HEK293 (cell line): ENCODE data around the gene SLC35F6.

Experiments used
- CTCF ChIA-PET: fragments of 350-600 bp; formaldehyde crosslinking; extraction: SDS; loops from one replicate; lab custom pipeline; 2021; ENCODE audit warnings: antibody characterized with exemption; lab: Yijun Ruan, JAX
- POLR2A ChIA-PET: fragments of 300-600 bp; formaldehyde crosslinking; extraction: SDS; loops from one replicate; lab custom pipeline; 2020; ENCODE audit warnings: antibody characterized with exemption, inconsistent platforms; lab: Yijun Ruan, JAX
- H3K27ac ChIP-seq: fragments of 200-500 bp; sonication (Bioruptor generic); 2 replicates; pipeline ENCODE4 v1.5.1; 2014; ENCODE audit warnings: low read depth, low read length, control low read depth, inconsistent platforms; ENCODE audit errors: extremely low read depth
- H3K36me3 ChIP-seq, 2 experiments: fragments of 200-500 bp in 1 of 2; sonication (Bioruptor generic) in 1 of 2; 1 replicate in 1 of 2; 2 replicates in 1 of 2; pipeline ENCODE4 v1.5.1; 2014 to 2017; ENCODE audit warnings: inconsistent platforms in 2 of 2, low read length in 2 of 2; ENCODE audit not compliant: control insufficient read depth in 2 of 2, insufficient read depth in 1 of 2
- H3K4me1 ChIP-seq: fragments of 200-500 bp; sonication (Bioruptor generic); 2 replicates; pipeline ENCODE4 v1.5.1; 2014; ENCODE audit warnings: mild to moderate bottlenecking, low read length, inconsistent platforms; ENCODE audit not compliant: control insufficient read depth, insufficient read depth
- H3K4me3 ChIP-seq: 2 replicates; pipeline ENCODE4 v1.5.1; 2011; ENCODE audit warnings: low read depth, mild to moderate bottlenecking, control low read depth, low read length, moderate library complexity
- H3K9me3 ChIP-seq: fragments of 200-500 bp; sonication (Bioruptor generic); 2 replicates; pipeline ENCODE4 v1.5.1; 2014; ENCODE audit warnings: low read depth, low read length, inconsistent platforms; ENCODE audit not compliant: control insufficient read depth, insufficient read depth
- EGR2 ChIP-seq: fragments of 450-650 bp; formaldehyde crosslinking; IDR thresholded peaks from 2 replicates; pipeline ENCODE4 v1.5.1; 2016; ENCODE audit warnings: low read depth, missing biosample characterization, missing genetic modification characterization
- GLIS1 ChIP-seq: fragments of 450-650 bp; formaldehyde crosslinking; IDR thresholded peaks from 2 replicates; pipeline ENCODE4 v1.5.1; 2016; ENCODE audit warnings: missing biosample characterization, missing genetic modification characterization
- GLIS2 ChIP-seq: fragments of 450-650 bp; formaldehyde crosslinking; IDR thresholded peaks from 2 replicates; pipeline ENCODE4 v1.5.1; 2016; ENCODE audit warnings: missing biosample characterization, missing genetic modification characterization
- HOXA7 ChIP-seq: sonication (generic); formaldehyde crosslinking; IDR thresholded peaks from 2 replicates; pipeline ENCODE4 v1.8.1; 2022; ENCODE audit warnings: missing genetic modification reagents, borderline replicate concordance
- KLF16 ChIP-seq: fragments of 450-650 bp; formaldehyde crosslinking; IDR thresholded peaks from 2 replicates; pipeline ENCODE4 v1.5.1; 2017; ENCODE audit warnings: missing biosample characterization, missing genetic modification characterization
- PRDM1 ChIP-seq: fragments of 450-650 bp; formaldehyde crosslinking; IDR thresholded peaks from 2 replicates; pipeline ENCODE4; 2016; ENCODE audit warnings: missing biosample characterization, missing genetic modification characterization
- SP2 ChIP-seq: fragments of 450-650 bp; formaldehyde crosslinking; IDR thresholded peaks from 2 replicates; pipeline ENCODE4 v1.5.1; 2016; ENCODE audit warnings: missing biosample characterization, missing genetic modification characterization
- SP7 ChIP-seq: fragments of 450-650 bp; formaldehyde crosslinking; IDR thresholded peaks from 2 replicates; pipeline ENCODE4 v1.5.1; 2016; ENCODE audit warnings: missing biosample characterization, missing genetic modification characterization
- WT1 ChIP-seq: fragments of 450-650 bp; formaldehyde crosslinking; IDR thresholded peaks from 2 replicates; pipeline ENCODE4 v1.5.1; 2016; ENCODE audit warnings: missing biosample characterization, missing genetic modification characterization
- ZBTB1 ChIP-seq: fragments of 450-650 bp; formaldehyde crosslinking; IDR thresholded peaks from 2 replicates; pipeline ENCODE4 v1.5.1; 2016; ENCODE audit warnings: missing biosample characterization, missing genetic modification characterization
- ZFHX2 ChIP-seq: fragments of 450-650 bp; formaldehyde crosslinking; conservative IDR thresholded peaks from 2 replicates; pipeline ENCODE4 v1.5.1; 2016; ENCODE audit warnings: missing biosample characterization, missing genetic modification characterization
- ZIC2 ChIP-seq: fragments of 450-650 bp; formaldehyde crosslinking; IDR thresholded peaks from 2 replicates; pipeline ENCODE4 v1.5.1; 2016; ENCODE audit warnings: missing biosample characterization, missing genetic modification characterization
- ZNF121 ChIP-seq: fragments of 450-650 bp; formaldehyde crosslinking; IDR thresholded peaks from 2 replicates; pipeline ENCODE4 v1.5.1; 2016; ENCODE audit warnings: missing biosample characterization, missing genetic modification characterization
- ZNF132 ChIP-seq: fragments of 450-650 bp; formaldehyde crosslinking; IDR thresholded peaks from 2 replicates; pipeline ENCODE4 v1.5.1; 2017; ENCODE audit warnings: missing biosample characterization, missing genetic modification characterization, borderline replicate concordance
- ZNF175 ChIP-seq: fragments of 450-650 bp; formaldehyde crosslinking; IDR thresholded peaks from 2 replicates; pipeline ENCODE4 v1.5.1; 2016; ENCODE audit warnings: missing biosample characterization, missing genetic modification characterization
- ZNF184 ChIP-seq: fragments of 450-650 bp; IDR thresholded peaks from 2 replicates; pipeline ENCODE4 v1.5.1; 2018; ENCODE audit warnings: missing biosample characterization, mild to moderate bottlenecking, missing genetic modification characterization
- ZNF2 ChIP-seq: fragments of 450-650 bp; formaldehyde crosslinking; IDR thresholded peaks from 2 replicates; pipeline ENCODE4 v1.5.1; 2016; ENCODE audit warnings: missing biosample characterization, missing genetic modification characterization
- ZNF335 ChIP-seq: fragments of 450-650 bp; formaldehyde crosslinking; conservative IDR thresholded peaks from 2 replicates; pipeline ENCODE4 v1.5.1; 2016; ENCODE audit warnings: missing biosample characterization, missing genetic modification characterization
- ZNF341 ChIP-seq: fragments of 450-650 bp; formaldehyde crosslinking; IDR thresholded peaks from 2 replicates; pipeline ENCODE4; 2016; ENCODE audit warnings: low read depth, missing biosample characterization, missing genetic modification characterization
- ZNF544 ChIP-seq: fragments of 450-650 bp; formaldehyde crosslinking; IDR thresholded peaks from 2 replicates; pipeline ENCODE4 v1.5.0; 2017; ENCODE audit warnings: missing biosample characterization, missing genetic modification characterization
- ZNF549 ChIP-seq: fragments of 450-650 bp; IDR thresholded peaks from 2 replicates; pipeline ENCODE4 v1.5.1; 2018; ENCODE audit warnings: missing biosample characterization, missing genetic modification characterization, mild to moderate bottlenecking, inconsistent platforms, moderate library complexity
- ZNF585B ChIP-seq: fragments of 450-650 bp; formaldehyde crosslinking; IDR thresholded peaks from 2 replicates; pipeline ENCODE4 v1.5.1; 2016; ENCODE audit warnings: missing biosample characterization, missing genetic modification characterization
- ZNF623 ChIP-seq: fragments of 450-650 bp; formaldehyde crosslinking; IDR thresholded peaks from 2 replicates; pipeline ENCODE4 v1.5.1; 2016; ENCODE audit warnings: missing biosample characterization, missing genetic modification characterization
- ZNF626 ChIP-seq: fragments of 450-650 bp; sonication (Bioruptor Pico); formaldehyde crosslinking; IDR thresholded peaks from 2 replicates; pipeline ENCODE4 v1.5.1; 2018; ENCODE audit warnings: missing biosample characterization, missing genetic modification characterization, inconsistent platforms
- ZNF768 ChIP-seq: fragments of 450-650 bp; formaldehyde crosslinking; IDR thresholded peaks from 2 replicates; pipeline ENCODE4 v1.5.1; 2018; ENCODE audit warnings: missing biosample characterization, mild to moderate bottlenecking, missing genetic modification characterization
- ZNF776 ChIP-seq: fragments of 450-650 bp; formaldehyde crosslinking; IDR thresholded peaks from 2 replicates; pipeline ENCODE4 v1.5.0; 2017; ENCODE audit warnings: missing biosample characterization, missing genetic modification characterization, borderline replicate concordance
- ZNF777 ChIP-seq: fragments of 450-650 bp; formaldehyde crosslinking; IDR thresholded peaks from 2 replicates; pipeline ENCODE4 v1.5.1; 2017; ENCODE audit warnings: missing biosample characterization, missing genetic modification characterization, borderline replicate concordance
- ZXDB ChIP-seq: fragments of 450-650 bp; formaldehyde crosslinking; IDR thresholded peaks from 2 replicates; pipeline ENCODE4 v1.5.1; 2016; ENCODE audit warnings: missing biosample characterization, missing genetic modification characterization
- TF ChIP-seq, protein P1 (sequence below): fragments of 450-650 bp; formaldehyde crosslinking; IDR thresholded peaks from 2 replicates; pipeline ENCODE4 v1.5.1; 2017; ENCODE audit warnings: missing biosample characterization, mild to moderate bottlenecking, missing genetic modification characterization, moderate library complexity

The SLC35F6 gene

DNA sequence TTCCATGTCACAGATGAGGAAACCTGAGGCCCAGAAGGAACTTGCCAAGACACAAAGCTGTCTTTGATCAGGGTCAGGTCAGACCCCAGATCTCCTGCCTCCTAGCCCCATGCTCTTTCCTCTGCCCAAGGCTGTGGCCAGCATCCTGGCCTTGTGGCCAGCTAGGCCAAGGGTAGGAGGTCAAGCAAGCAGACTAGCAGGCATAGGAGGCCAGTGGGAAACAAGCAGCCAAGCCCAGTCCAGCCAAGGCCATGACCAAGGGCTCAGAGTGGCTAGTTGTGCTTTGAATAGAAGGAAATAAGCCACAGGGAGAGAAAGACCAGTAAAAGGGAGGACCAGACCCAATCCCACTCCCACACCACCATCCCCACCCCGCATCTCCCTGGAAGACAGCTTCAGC, 41.2 kb upstream of the SLC35F6 start:
- no peak overlapping the region for H3K4me3 ChIP-seq
- no peak for TF ChIP-seq SP2
- no peak for TF ChIP-seq ZXDB (tag by site-specific recombination)
- no peak for TF ChIP-seq SP7 (tag by site-specific recombination)
- no peak for TF ChIP-seq ZIC2 (tag by site-specific recombination)
- no peak for TF ChIP-seq PRDM1
- TF ChIP-seq, protein P1, sequence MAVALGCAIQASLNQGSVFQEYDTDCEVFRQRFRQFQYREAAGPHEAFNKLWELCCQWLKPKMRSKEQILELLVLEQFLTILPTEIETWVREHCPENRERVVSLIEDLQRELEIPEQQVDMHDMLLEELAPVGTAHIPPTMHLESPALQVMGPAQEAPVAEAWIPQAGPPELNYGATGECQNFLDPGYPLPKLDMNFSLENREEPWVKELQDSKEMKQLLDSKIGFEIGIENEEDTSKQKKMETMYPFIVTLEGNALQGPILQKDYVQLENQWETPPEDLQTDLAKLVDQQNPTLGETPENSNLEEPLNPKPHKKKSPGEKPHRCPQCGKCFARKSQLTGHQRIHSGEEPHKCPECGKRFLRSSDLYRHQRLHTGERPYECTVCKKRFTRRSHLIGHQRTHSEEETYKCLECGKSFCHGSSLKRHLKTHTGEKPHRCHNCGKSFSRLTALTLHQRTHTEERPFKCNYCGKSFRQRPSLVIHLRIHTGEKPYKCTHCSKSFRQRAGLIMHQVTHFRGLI (tag by site-specific recombination): no peak
- TF ChIP-seq ZNF2: no peak
- no peak for TF ChIP-seq ZNF777
- TF ChIP-seq, all 188 proteins: peak for 0
- Histone ChIP-seq H3K27ac (no peak overlapping the region), H3K36me3 (no peaks in the 10 kb centered on the region), H3K4me1 (peaks cover 6% of the 10 kb centered on the region), H3K9me3 (no peaks in the 10 kb centered on the region)
- POLR2A ChIA-PET: no interaction called here
- CTCF ChIA-PET: interaction anchor here (0.6 kb wide), 1 partner anchor 76 kb away, joined by 3 read pairs; no protein-coding TSS in a partner anchor

DNA sequence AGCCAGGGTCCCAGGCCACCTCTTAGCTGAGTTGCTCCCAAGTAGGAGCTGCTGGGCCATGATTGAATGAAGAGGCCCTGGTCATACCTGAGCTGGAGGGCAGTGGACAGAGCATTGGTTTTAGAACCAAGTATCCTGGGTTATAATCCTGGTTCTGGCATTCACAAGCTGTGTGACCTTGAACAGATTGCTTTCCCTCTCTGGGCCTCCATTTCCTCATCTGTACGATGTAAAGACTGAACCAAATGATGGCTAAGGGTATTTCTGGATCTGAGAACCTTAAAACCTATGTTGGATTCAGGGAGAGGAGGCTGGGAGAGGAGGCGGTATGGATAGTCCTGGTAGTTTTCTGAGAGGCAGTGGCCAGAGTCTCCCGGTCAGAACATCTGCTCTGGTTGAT, 40.6 kb upstream of the SLC35F6 start:
- ChIA-PET POLR2A (no interaction called here), CTCF (interaction anchor here (0.7 kb wide), 1 partner anchor 118 kb away, joined by 3 read pairs; no protein-coding TSS in a partner anchor)
- Histone ChIP-seq H3K36me3 (no peaks in the 10 kb centered on the region), H3K9me3 (no peaks in the 10 kb centered on the region), H3K4me1 (peaks cover 6% of the 10 kb centered on the region), H3K4me3 (no peak overlapping the region), H3K27ac (no peak overlapping the region)
- TF ChIP-seq ZNF2 (no peak), ZNF132 (tag by site-specific recombination) (no peak), ZNF768 (tag by site-specific recombination) (peak; percentile 69; the same call in 1 of the 2 replicates)

DNA sequence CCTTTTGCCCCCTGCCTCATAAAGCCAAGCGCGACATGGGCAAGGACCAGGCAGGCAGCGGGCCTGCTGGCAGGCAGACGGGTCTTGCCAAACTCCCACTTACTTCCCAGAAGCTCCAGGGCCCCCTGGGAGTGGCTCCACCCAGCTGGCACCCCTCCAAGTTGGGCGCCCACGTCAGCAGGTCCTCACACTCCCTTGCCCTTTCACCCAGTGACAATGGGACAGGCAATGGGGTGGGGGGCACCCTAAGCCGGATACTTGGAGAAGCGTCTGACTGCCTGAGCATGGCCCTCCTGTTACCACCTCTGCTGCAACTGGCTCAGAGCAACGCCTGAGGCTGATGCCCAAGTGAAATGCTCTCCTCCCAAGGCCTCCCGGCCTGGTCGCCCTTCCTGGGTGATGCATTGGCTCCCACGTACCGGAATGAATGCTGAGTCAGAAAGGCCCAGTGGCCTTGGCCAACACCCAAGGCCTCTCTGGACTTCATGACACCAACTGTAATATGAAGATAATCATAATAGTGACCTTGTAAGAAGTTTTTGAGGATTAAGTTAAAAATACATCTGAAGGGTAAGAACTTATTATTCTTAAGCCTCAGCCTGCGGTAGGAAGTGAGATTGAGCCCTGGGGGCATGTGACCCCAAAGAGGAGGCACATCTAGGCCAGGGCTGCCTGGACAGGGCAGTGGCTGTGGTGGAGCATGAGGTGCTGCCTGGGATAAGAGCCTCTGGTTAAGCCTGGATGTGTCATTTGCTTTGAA, 39.9 kb upstream of the SLC35F6 start:
- H3K4me1 ChIP-seq: peaks cover 6% of the 10 kb centered on the region
- POLR2A ChIA-PET: no interaction called here
- TF ChIP-seq ZNF776 (tag by site-specific recombination) (no peak), KLF16 (no peak), ZNF626 (tag by site-specific recombination) (no peak), HOXA7 (CRISPR knock-in tag) (no peak), ZNF184 (tag by site-specific recombination) (no peak), ZNF121 (tag by site-specific recombination) (no peak), EGR2 (tag by site-specific recombination) (peak; percentile 61), ZNF585B (tag by site-specific recombination) (no peak), GLIS1 (tag by site-specific recombination) (peak; percentile 16; the same call in 1 of the 2 replicates), WT1 (tag by site-specific recombination) (no peak), GLIS2 (tag by site-specific recombination) (0 out of 2 replicates have a peak, but pooled peaks have one; percentile 27), ZNF544 (tag by site-specific recombination) (no peak), ZNF335 (tag by site-specific recombination) (peak; percentile 39; the same call in 1 of the 2 replicates), ZNF341 (tag by site-specific recombination) (no peak), ZBTB1 (no peak), ZNF2 (no peak), ZNF549 (tag by site-specific recombination) (no peak), ZNF623 (tag by site-specific recombination) (no peak), ZFHX2 (tag by site-specific recombination) (peak; percentile 75), ZXDB (tag by site-specific recombination) (no peak), ZNF175 (tag by site-specific recombination) (no peak), ZIC2 (tag by site-specific recombination) (0 out of 2 replicates have a peak, but pooled peaks have one; percentile 13)
- TF ChIP-seq, all 188 proteins: peak for 6
- no peak overlapping the region for H3K27ac ChIP-seq
- H3K9me3 ChIP-seq: no peaks in the 10 kb centered on the region
- H3K4me3 ChIP-seq: no peak overlapping the region
- CTCF ChIA-PET: interaction anchor here (0.7 to 1.7 kb wide), 2 partner anchors 119 kb away, joined by 3 to 8 read pairs; no protein-coding TSS in a partner anchor
- no peaks in the 10 kb centered on the region for H3K36me3 ChIP-seq
